ENCODE results near the gene PCDHB9.
"Not testable (repeated sequence)": the region's sequence is repeated elsewhere in the genome, so short reads cannot be mapped to it uniquely, and the experiment has no call there.

- TF ChIP-seq CTCF (IDR thresholded peaks at IDR 0.05); POLR2A (IDR thresholded peaks at IDR 0.05; ENCODE audit: low read depth): not testable (repeated sequence)
Measured at GRCh38 chr5:141224844-141225243, 37.9 kb downstream of the PCDHB9 start.
